HTR-8/SVneo (cell line): ENCODE results near the gene CHD2.
"Not testable (repeated sequence)": the region's sequence is repeated elsewhere in the genome, so short reads cannot be mapped to it uniquely, and the experiment has no call there.

Experiments
- DNase-seq: peaks from one replicate; pipeline ENCODE4 v3.0.0; 2011; ENCODE audit warnings: low spot score, mixed read lengths; ENCODE audit not compliant: insufficient read length
- FAIRE-seq: peaks from 2 replicates; lab custom pipeline; 2011; peaks lifted over from hg19 to GRCh38; lab: Jason Lieb, UNC

Gene CHD2

DNA sequence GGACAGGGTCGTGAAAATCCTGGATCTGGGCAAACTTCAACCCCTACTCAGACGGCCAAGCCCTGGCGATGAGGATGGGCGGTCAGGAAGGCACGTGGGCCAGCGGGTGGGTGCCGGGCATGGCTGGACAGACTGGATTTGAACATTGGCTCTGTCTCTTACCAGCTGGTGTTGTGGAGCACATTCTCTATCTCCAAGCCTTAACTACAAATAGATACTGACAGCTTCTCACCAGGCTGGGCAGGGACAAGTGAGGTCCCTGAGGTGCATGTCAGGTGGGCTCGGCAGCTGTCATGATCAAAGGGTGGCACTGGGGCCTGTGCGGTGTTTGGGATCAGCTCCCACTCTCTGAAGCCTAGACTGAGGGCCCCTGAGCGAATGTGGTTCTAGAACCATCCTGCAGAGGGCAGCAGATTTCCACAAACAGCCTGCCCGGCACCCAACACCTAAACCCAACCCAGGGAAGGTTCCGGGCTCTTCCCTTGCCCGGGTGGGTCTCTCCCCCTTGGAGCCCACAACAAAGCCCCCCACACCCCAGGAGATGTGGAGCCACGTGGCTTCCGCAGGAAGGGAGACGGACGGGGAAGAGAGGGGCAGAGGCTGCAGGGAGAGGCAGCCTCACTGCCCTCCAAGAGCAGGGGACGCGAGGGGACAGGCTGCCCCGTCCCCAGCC is 130.4 kb downstream of the CHD2 start:
- DNase-seq (peak; percentile 79), FAIRE-seq (no peak)

DNA sequence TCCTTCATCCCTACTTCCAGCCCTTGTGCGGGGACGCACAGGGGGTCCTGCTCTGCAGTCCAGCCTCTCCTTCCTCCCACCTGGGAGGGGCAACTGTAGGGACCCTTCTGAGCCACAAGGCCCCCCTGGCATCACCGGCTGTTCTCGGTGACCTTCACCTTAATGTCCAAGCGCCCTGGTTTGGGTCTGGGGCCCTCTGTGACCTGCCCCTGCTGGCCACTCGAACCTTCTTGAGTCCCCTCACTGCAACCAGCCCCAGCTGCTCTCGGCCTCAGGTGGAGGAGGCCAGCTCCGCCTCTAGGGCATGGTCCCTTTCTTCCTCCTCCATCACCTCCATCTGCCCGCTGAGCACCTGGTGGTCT is 131.0 kb downstream of the CHD2 start:
- FAIRE-seq (no peak), DNase-seq (no peak)

DNA sequence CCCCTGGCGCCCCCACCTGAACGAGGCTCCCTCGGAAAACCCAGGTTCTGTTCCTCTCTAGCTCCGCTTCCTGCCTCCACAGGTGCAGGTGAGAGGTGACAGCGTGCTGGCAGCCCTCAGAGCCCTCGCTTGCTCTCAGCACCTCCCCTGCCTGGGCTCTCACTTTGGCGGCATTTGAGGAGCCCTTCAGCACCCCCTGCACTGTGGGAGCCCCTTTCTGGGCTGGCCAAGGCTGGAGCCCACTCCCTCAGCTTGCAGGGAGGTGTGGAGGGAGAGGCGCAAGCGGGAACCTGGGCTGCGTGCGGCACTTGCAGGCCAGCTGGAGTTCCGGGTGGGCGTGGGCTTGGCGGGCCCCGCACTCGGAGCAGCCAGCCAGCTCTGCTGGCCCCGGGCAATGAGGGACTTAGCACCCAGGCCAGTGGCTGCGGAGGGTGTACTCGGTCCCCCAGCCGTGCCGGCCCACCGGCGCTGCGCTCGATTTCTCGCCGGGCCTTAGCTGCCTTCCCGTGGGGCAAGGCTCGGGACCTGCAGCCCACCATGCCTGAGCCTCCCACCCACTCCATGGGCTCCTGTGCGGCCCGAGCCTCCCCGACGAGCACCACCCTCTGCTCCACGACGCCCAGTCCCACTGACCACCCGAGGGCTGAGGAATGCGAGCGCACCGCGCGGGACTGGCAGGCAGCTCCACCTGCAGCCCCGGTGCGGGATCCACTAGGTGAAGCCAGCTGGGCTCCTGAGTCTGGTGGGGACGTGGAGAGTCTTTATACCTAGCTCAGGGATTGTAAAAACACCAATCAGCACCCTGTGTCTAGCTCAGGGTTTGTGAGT is 131.6 kb downstream of the CHD2 start:
- not testable (repeated sequence) for DNase-seq, FAIRE-seq

- FAIRE-seq, DNase-seq: not testable (repeated sequence)
Observed at GRCh38 chr15:93032515-93033206, 132.5 kb downstream of the CHD2 start.

GRCh38 chr15:93033434-93034045 is 133.4 kb downstream of the CHD2 start:
- DNase-seq (no peak), FAIRE-seq (no peak)

- DNase-seq (no peak), FAIRE-seq (no peak)
Observed at GRCh38 chr15:93034512-93034911, 134.4 kb downstream of the CHD2 start.

DNA sequence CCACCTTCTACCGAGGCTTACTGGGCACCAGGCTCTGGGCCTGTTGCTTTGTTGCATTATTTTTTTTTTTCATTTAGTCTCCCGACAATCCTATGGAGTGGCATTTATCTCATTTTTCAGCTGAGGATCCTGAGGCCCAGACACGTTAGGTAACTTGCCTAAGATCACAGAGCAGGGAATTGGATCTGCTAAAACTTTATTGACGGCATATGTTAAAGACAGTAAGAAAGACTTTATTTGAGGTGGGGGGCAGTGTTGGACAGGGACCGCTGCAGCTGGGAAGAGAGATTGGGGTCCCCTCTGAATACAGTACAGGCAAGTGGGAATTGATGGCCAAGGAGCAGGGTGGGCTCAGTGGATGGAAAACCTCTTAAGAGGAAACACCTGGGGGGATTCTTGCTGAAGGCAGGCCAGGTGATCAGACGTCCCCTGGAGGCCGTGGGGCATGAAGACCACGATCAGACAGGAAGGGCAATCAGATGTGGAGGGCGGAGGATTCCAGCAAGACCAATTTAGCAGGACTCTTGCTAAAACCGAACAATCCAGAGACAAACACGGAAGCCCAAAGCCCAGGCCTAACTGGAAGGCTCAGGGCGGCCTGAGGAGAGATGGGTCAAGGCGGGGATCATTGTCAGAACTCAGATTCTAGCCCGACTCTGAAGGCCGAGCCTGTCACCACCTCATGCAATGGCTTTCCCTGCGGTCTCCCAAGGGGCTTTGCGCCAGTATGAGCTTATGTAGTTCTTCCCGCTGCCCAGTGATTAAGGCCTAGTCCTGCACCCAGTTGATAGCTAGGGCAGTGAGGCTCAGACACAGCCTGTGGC is 135.2 kb downstream of the CHD2 start:
- FAIRE-seq, result no peak
- DNase-seq, result no peak

- DNase-seq (peak; percentile 39), FAIRE-seq (peak; percentile 83)
Observed at GRCh38 chr15:93035953-93036810, 136.1 kb downstream of the CHD2 start.

GRCh38 chr15:93036951-93037819 is 137.1 kb downstream of the CHD2 start:
- DNase-seq (no peak), FAIRE-seq (no peak)

GRCh38 chr15:93037820-93038705 is 137.9 kb downstream of the CHD2 start:
- DNase-seq, result no peak
- no peak for FAIRE-seq

DNA sequence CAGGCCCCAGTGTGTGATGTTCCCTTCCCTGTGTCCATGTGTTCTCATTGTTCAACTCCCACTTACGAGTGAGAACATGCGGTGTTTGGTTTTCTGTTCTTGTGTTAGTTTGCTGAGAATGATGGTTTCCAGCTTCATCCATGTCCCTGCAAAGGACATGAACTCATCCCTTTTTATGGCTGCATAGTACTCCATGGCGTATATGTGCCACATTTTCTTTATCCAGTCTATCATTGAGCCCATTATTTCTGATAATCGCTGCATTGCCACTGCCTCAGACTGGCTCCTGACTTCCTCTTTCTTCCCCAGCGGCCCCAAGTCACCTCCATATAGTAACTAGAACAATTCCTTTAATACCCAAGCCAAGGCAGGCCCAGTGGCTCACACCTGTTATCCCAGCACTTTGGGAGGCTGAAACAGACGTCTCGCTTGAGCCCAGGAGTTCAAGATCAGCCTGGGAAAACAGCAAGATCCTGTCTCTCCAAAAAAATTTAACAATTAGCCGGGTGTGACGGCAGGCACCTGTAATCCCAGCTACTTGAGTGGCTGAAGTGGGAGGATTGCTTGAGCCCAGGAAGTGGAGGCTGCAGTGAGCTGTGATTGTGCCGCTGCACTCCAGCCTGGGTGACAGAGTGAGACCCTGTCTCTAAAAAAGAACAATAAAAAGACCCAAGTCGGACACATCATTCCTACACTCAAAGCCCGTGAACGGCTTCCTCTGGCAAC is 139.6 kb downstream of the CHD2 start:
- DNase-seq, FAIRE-seq: not testable (repeated sequence)

DNA sequence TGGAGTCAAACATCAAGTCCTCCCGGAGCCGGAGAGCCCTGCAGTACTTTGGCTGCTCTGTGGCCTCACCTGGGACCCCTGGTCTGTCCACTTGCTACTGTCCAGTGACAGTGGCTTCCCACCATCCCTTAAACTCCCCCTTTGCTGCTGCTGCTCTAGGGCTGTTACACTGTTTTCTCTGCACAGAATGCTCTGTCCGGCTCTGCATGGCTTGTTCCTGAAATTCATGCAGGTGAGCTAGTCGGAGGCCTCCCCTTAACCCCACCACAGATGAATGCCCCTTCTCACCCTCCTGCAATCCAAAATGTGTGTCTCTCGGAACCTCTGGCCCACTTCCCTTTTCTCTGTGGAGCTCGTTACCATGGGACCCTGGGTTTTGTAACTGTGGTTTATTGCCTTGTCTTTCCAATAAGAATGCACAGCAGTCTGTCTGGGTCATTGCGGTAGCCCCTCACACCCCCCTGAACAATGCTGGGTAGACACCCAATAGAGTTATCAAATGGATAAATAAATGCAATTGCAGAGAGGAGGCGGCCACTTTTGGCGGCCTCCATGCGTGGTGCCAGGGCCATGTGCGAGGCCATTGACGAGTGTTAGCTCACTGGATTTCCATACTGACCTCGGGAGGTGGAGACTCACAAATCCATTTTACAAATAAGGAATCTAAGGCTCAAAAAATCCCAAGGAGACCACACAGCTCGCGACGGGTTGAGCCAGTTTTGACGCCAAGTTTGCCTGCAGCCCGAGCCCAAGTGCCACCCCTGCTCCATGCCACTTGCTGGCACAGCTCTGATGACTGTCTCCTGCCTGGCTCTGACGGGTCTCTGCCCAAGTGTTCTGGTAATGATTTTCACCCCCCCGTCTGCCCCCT is 140.4 kb downstream of the CHD2 start:
- FAIRE-seq (no peak), DNase-seq (no peak)

GRCh38 chr15:93041159-93041547 is 141.0 kb downstream of the CHD2 start:
- no peak for DNase-seq
- no peak for FAIRE-seq

- DNase-seq (no peak), FAIRE-seq (no peak)
Observed at GRCh38 chr15:93042211-93042610, 142.1 kb downstream of the CHD2 start.

GRCh38 chr15:93042691-93043378 is 142.7 kb downstream of the CHD2 start:
- DNase-seq (no peak), FAIRE-seq (peak; percentile 42)
